Measurements from ENCODE around the gene ADORA2A.
"Not testable (repeated sequence)": the region's sequence is repeated elsewhere in the genome, so short reads cannot be mapped to it uniquely, and the experiment has no call there.

ADORA2A gene

DNA sequence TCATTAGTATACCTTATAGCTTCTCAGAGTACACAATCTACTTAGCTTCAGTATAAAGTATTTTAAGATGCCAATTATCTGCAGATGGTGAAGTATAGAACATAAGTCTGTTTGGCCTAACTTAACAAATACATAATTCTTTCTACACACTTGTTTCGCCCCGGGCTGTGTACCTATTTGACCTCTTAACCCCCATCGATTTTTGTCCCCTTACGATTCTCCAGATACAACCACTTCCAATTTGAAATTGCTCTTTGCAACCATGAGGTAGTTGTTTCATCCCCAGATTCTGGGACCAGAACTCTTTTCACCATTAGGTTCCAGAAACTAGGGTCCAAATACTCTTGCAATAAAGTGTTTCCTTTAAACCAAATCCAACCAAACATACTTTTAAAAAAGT, 57.8 kb downstream of the ADORA2A start:
- DNase-seq (ENCODE audit: low spot score) = no peak
- in situ Hi-C loops (cut with MboI; ENCODE audit: low sequenced_read_pairs, unreplicated experiment) = no loop called here
- TF ChIP-seq, protein P1, sequence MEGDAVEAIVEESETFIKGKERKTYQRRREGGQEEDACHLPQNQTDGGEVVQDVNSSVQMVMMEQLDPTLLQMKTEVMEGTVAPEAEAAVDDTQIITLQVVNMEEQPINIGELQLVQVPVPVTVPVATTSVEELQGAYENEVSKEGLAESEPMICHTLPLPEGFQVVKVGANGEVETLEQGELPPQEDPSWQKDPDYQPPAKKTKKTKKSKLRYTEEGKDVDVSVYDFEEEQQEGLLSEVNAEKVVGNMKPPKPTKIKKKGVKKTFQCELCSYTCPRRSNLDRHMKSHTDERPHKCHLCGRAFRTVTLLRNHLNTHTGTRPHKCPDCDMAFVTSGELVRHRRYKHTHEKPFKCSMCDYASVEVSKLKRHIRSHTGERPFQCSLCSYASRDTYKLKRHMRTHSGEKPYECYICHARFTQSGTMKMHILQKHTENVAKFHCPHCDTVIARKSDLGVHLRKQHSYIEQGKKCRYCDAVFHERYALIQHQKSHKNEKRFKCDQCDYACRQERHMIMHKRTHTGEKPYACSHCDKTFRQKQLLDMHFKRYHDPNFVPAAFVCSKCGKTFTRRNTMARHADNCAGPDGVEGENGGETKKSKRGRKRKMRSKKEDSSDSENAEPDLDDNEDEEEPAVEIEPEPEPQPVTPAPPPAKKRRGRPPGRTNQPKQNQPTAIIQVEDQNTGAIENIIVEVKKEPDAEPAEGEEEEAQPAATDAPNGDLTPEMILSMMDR (IDR thresholded peaks at IDR 0.05; ENCODE audit: borderline replicate concordance, control extremely low read depth, extremely low read depth, insufficient read depth, missing control alignments) = no peak

DNA sequence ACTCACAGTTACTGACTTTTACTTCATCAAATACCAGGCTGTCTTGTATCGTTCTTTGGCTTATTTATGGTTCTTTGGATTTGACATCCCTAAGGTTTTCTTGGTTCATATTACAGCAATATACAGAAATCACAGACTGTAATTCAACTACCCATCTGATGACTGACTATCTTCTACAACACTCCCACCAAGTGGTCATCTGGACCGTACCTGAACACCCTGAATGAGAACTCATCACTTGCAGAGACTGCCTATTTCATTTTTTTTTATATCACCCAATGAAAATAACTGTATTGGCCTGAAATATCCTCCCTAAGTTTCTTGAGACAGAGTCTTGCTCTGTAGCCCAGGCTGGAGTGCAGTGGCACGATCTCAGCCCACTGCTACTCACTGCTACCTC, 58.2 kb downstream of the ADORA2A start:
- TF ChIP-seq, protein P1 (IDR thresholded peaks at IDR 0.05; ENCODE audit: borderline replicate concordance, control extremely low read depth, extremely low read depth, insufficient read depth, missing control alignments) = no peak
- in situ Hi-C loops (cut with MboI; ENCODE audit: low sequenced_read_pairs, unreplicated experiment) = no loop called here
- peak; percentile 43 for DNase-seq (ENCODE audit: low spot score)

DNA sequence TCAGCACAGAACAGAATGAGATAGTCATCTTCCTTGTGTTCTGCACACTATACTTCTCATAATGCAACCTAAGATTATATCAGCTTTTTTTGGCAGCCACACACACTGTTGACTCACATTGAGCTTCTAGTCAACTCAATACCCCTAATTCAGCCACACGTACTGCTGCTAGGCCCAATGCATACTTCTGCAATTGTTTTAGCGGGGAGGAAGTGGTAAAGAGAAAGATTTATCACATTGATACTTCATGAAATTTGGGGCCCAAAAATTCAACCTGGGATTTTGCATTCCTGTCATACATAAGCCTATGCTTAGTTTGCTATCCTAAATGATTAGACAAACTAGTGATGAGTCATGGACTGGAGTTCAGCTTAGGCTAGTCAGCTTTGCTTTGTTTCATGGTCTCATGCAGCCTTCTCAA, 59.1 kb downstream of the ADORA2A start:
- in situ Hi-C loops (cut with MboI; ENCODE audit: low sequenced_read_pairs, unreplicated experiment) = no loop called here
- TF ChIP-seq, protein P1 (IDR thresholded peaks at IDR 0.05; ENCODE audit: borderline replicate concordance, control extremely low read depth, extremely low read depth, insufficient read depth, missing control alignments) = no peak
- peak; percentile 36 for DNase-seq (ENCODE audit: low spot score)

DNA sequence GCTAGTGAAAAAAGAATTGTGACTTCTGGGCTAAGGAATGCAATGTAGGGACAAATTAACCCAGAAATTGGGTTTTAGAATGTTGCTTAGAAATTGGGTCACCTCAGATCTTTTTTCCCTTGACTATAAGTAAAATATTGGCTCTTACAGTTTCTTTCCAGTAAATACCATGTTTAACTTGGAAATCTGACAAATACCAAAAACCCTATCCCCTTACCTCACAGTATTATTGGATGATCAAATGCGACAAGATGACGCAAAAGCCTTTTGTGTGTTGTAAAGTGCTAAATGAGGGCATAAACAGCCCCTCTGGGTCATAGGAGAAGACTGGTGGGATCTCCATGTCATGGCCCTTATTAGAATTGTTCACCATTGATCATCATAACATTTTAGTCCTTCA, 61.6 kb downstream of the ADORA2A start:
- no peak for DNase-seq (ENCODE audit: low spot score)
- in situ Hi-C loops (cut with MboI; ENCODE audit: low sequenced_read_pairs, unreplicated experiment) = no loop called here
- TF ChIP-seq, protein P1 (IDR thresholded peaks at IDR 0.05; ENCODE audit: borderline replicate concordance, control extremely low read depth, extremely low read depth, insufficient read depth, missing control alignments) = no peak

DNA sequence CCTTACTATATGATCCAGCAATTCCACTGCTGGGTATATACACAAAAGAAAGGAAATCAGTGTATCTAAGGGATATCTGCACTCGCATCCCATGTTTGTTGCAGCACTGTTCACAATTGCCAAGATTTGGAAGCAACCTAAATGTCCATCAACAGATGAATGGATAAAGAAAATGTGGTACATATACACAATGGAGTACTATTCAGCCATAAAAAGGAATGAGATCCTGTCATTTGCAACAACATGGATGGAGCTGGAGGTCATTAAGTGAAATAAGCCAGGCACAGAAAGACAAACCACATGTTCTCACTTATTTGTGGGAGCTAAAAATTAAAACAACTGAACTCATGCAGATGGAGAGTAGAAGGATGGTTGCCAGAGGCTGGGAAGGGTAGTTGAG, 62.0 kb downstream of the ADORA2A start:
- DNase-seq (ENCODE audit: low spot score); in situ Hi-C loops (cut with MboI; ENCODE audit: low sequenced_read_pairs, unreplicated experiment): not testable (repeated sequence)
